Activated T-helper 2 cell treated with anti-CD3 and anti-CD28 coated beads, Interferon-gamma antibody, Interleukin-2, Interleukin-4, amounts not matched to agents 10 μg/mL and 5 μg/mL and 100 μg/mL, durations not matched to agents 14 hours and 24 hours and 36 hours (primary cell): ENCODE results near the gene KLHL35. TPM values are rescaled to one million over a fixed set of nuclear protein-coding genes. Genes with fewer than 3 reads are reported as not detected.

Experiments used
- DNase-seq: peaks from one replicate; pipeline ENCODE4 v3.0.0; 2021; ENCODE audit warnings: low spot score
- H3K27ac Mint-ChIP-seq: one replicate; pipeline ENCODE4 v1.8.0; 2021; ENCODE audit warnings: mixed read lengths
- H3K27me3 Mint-ChIP-seq: one replicate; pipeline ENCODE4 v1.8.0; 2021; ENCODE audit warnings: low read depth, mixed read lengths
- H3K36me3 Mint-ChIP-seq: one replicate; pipeline ENCODE4 v1.8.0; 2021; ENCODE audit warnings: low read depth, mixed read lengths
- H3K4me1 Mint-ChIP-seq: one replicate; pipeline ENCODE4 v1.8.0; 2021; ENCODE audit warnings: low read depth, mixed read lengths
- H3K4me3 Mint-ChIP-seq: one replicate; pipeline ENCODE4 v1.8.0; 2021; ENCODE audit warnings: low read depth, mild to moderate bottlenecking, moderate library complexity, mixed read lengths
- H3K9me3 Mint-ChIP-seq: one replicate; pipeline ENCODE4 v1.8.0; 2021; ENCODE audit warnings: mixed read lengths
- intact Hi-C: fragments of 100-400 bp; cut with micrococcal nuclease; formaldehyde crosslinking; loops from one replicate; pipeline ENCODE4 v1.15.1; 2023
- total RNA-seq: library from RNA; stranded (reverse); gene quantifications from 2 replicates; pipeline ENCODE4 v1.2.3, GENCODE V29; 2022

Gene KLHL35
- total RNA-seq = 0.87 and 1.6 TPM in 2 replicates

- Mint-ChIP-seq H3K4me1 (peaks cover 10% of the 10 kb centered on the region), H3K27ac (no peak within 1 kb of the TSS), H3K27me3 (peaks cover 45% of the 10 kb centered on the region), H3K36me3 (peaks cover 4% of the 10 kb centered on the region), H3K4me3 (no peak within 1 kb of the TSS), H3K9me3 (peaks cover 9% of the 10 kb centered on the region)
- intact Hi-C loops = no loop called here
- DNase-seq = no peak
Observed at GRCh38 chr11:75432911-75433321, at the start of gene KLHL35. TSS of gene KLHL35 (minus strand) at chr11:75433203. CDS start at chr11:75430629, 2,574 bp downstream.

GRCh38 chr11:75481922-75482606, 49.1 kb upstream of the KLHL35 start:
- DNase-seq = no peak
- no peaks in the 10 kb centered on the region for H3K36me3 Mint-ChIP-seq
- intact Hi-C loops = no loop called here
- H3K27me3 Mint-ChIP-seq = no peaks in the 10 kb centered on the region
- no peak overlapping the region for H3K27ac Mint-ChIP-seq
- H3K4me3 Mint-ChIP-seq = no peak overlapping the region
- H3K4me1 Mint-ChIP-seq = peaks cover 2% of the 10 kb centered on the region
- no peaks in the 10 kb centered on the region for H3K9me3 Mint-ChIP-seq

GRCh38 chr11:75481223-75481921, 48.4 kb upstream of the KLHL35 start:
- Mint-ChIP-seq H3K36me3 (no peaks in the 10 kb centered on the region), H3K4me3 (no peak overlapping the region), H3K27me3 (no peaks in the 10 kb centered on the region), H3K4me1 (peaks cover 3% of the 10 kb centered on the region), H3K27ac (no peak overlapping the region), H3K9me3 (no peaks in the 10 kb centered on the region)
- DNase-seq = no peak
- intact Hi-C loops = no loop called here

- Mint-ChIP-seq H3K27me3 (no peaks in the 10 kb centered on the region), H3K36me3 (no peaks in the 10 kb centered on the region), H3K4me3 (no peak overlapping the region), H3K9me3 (no peaks in the 10 kb centered on the region), H3K4me1 (peaks cover 11% of the 10 kb centered on the region), H3K27ac (no peak overlapping the region)
- no peak for DNase-seq
- intact Hi-C loops = no loop called here
Observed at GRCh38 chr11:75480185-75481175, 47.5 kb upstream of the KLHL35 start.

GRCh38 chr11:75479597-75480145, 46.7 kb upstream of the KLHL35 start:
- H3K4me1 Mint-ChIP-seq = peaks cover 19% of the 10 kb centered on the region
- no peaks in the 10 kb centered on the region for H3K27me3 Mint-ChIP-seq

GRCh38 chr11:75478783-75479596, 46.0 kb upstream of the KLHL35 start:
- Mint-ChIP-seq H3K27ac (no peak overlapping the region), H3K4me1 (peaks cover 19% of the 10 kb centered on the region)

More at GRCh38 chr11:75479597-75480145, 46.7 kb upstream of the KLHL35 start:
- H3K4me3 Mint-ChIP-seq = no peak overlapping the region
- no peaks in the 10 kb centered on the region for H3K36me3 Mint-ChIP-seq
- H3K27ac Mint-ChIP-seq = no peak overlapping the region
- intact Hi-C loops = no loop called here
- H3K9me3 Mint-ChIP-seq = no peaks in the 10 kb centered on the region
- no peak for DNase-seq

GRCh38 chr11:75477614-75477935, 44.6 kb upstream of the KLHL35 start:
- no peaks in the 10 kb centered on the region for H3K27me3 Mint-ChIP-seq
- peaks cover 19% of the 10 kb centered on the region for H3K4me1 Mint-ChIP-seq
- H3K4me3 Mint-ChIP-seq = no peak overlapping the region
- no peaks in the 10 kb centered on the region for H3K36me3 Mint-ChIP-seq
- H3K27ac Mint-ChIP-seq = no peak overlapping the region
- intact Hi-C loops = no loop called here
- no peak for DNase-seq
- no peaks in the 10 kb centered on the region for H3K9me3 Mint-ChIP-seq

More at GRCh38 chr11:75478783-75479596, 46.0 kb upstream of the KLHL35 start:
- H3K27me3 Mint-ChIP-seq = no peaks in the 10 kb centered on the region
- intact Hi-C loops = no loop called here
- DNase-seq = no peak
- H3K4me3 Mint-ChIP-seq = no peak overlapping the region
- H3K36me3 Mint-ChIP-seq = no peaks in the 10 kb centered on the region
- H3K9me3 Mint-ChIP-seq = no peaks in the 10 kb centered on the region

GRCh38 chr11:75476739-75477613, 44.0 kb upstream of the KLHL35 start:
- Mint-ChIP-seq H3K4me3 (no peak overlapping the region), H3K27me3 (no peaks in the 10 kb centered on the region), H3K36me3 (no peaks in the 10 kb centered on the region), H3K27ac (peak overlapping the region; percentile 50), H3K9me3 (no peaks in the 10 kb centered on the region), H3K4me1 (peaks cover 19% of the 10 kb centered on the region)
- no peak for DNase-seq
- intact Hi-C loops = no loop called here

- Mint-ChIP-seq H3K4me1 (peaks cover 19% of the 10 kb centered on the region), H3K4me3 (peak overlapping the region; percentile 53), H3K27ac (peak overlapping the region; percentile 89), H3K36me3 (no peaks in the 10 kb centered on the region), H3K27me3 (no peaks in the 10 kb centered on the region), H3K9me3 (no peaks in the 10 kb centered on the region)
- intact Hi-C loops = no loop called here
- no peak for DNase-seq
Observed at GRCh38 chr11:75475767-75476650, 43.0 kb upstream of the KLHL35 start.

GRCh38 chr11:75474878-75475766, 42.1 kb upstream of the KLHL35 start:
- H3K4me1 Mint-ChIP-seq = peaks cover 19% of the 10 kb centered on the region
- intact Hi-C loops = no loop called here

More at GRCh38 chr11:75474878-75475766, 42.1 kb upstream of the KLHL35 start:
- Mint-ChIP-seq H3K9me3 (no peaks in the 10 kb centered on the region), H3K27ac (peak overlapping the region; percentile 89), H3K27me3 (no peaks in the 10 kb centered on the region), H3K36me3 (no peaks in the 10 kb centered on the region), H3K4me3 (peak overlapping the region; percentile 53)
- DNase-seq = peak; percentile 65
